WTC11 (cell line): ENCODE results near the gene ADSL. TPM values are rescaled to one million over a fixed set of nuclear protein-coding genes. Genes with fewer than 3 reads are reported as not detected.

Source experiments
- ATAC-seq: fragments of 200-7000 bp; cut with Tn5 transposase; 2 replicates; pipeline ENCODE4 v1.10.0; 2021; ENCODE audit warnings: mild to moderate bottlenecking, moderate library complexity
- CTCF ChIA-PET: fragments of 300-600 bp; sonication (Branson Sonifier 250); formaldehyde crosslinking; loops from one replicate; lab custom pipeline; 2021; ENCODE audit warnings: antibody characterized with exemption; lab: Charles Lee
- POLR2A ChIA-PET: fragments of 350-600 bp; sonication (Branson Sonifier 250); formaldehyde crosslinking; loops from one replicate; lab custom pipeline; 2021; ENCODE audit warnings: antibody characterized with exemption; lab: Charles Lee
- DNase-seq: peaks from one replicate; pipeline ENCODE4 v3.0.0; 2021; ENCODE audit warnings: low spot score
- H3K27ac Mint-ChIP-seq: 2 replicates; pipeline ENCODE4 v1.8.0; 2021; ENCODE audit warnings: mixed read lengths
- H3K27me3 Mint-ChIP-seq: 2 replicates; pipeline ENCODE4 v1.8.0; 2021; ENCODE audit warnings: low read depth, mild to moderate bottlenecking, moderate library complexity, mixed read lengths
- H3K36me3 Mint-ChIP-seq: 2 replicates; pipeline ENCODE4 v1.8.0; 2021; ENCODE audit warnings: mixed read lengths
- H3K4me1 Mint-ChIP-seq: 2 replicates; pipeline ENCODE4 v1.8.0; 2022; ENCODE audit warnings: mixed read lengths
- H3K4me3 Mint-ChIP-seq: 2 replicates; pipeline ENCODE4 v1.8.0; 2021; ENCODE audit warnings: mild to moderate bottlenecking, moderate library complexity, mixed read lengths
- H3K9me3 Mint-ChIP-seq: 2 replicates; pipeline ENCODE4 v1.8.0; 2021; ENCODE audit warnings: mixed read lengths
- AFF4 ChIP-seq: sonication (generic); formaldehyde crosslinking; IDR thresholded peaks from 2 replicates; pipeline ENCODE4 v1.8.1; 2023; ENCODE audit warnings: mild to moderate bottlenecking, missing genetic modification reagents, borderline replicate concordance
- HMGXB4 ChIP-seq: sonication (generic); formaldehyde crosslinking; IDR thresholded peaks from 2 replicates; pipeline ENCODE4 v1.8.1; 2023; ENCODE audit warnings: mild to moderate bottlenecking, moderate library complexity, missing genetic modification reagents
- IRF2 ChIP-seq: sonication (generic); formaldehyde crosslinking; IDR thresholded peaks from 2 replicates; pipeline ENCODE4 v1.8.0; 2022; ENCODE audit warnings: low read depth, missing genetic modification reagents, borderline replicate concordance
- JUN ChIP-seq: sonication (generic); formaldehyde crosslinking; IDR thresholded peaks from 2 replicates; pipeline ENCODE4 v1.8.0; 2023; ENCODE audit warnings: mild to moderate bottlenecking, missing genetic modification reagents
- NFATC4 ChIP-seq: fragments of 250-450 bp; sonication (Bioruptor Pico); IDR thresholded peaks from 2 replicates; pipeline ENCODE4 v1.9.0; 2021; ENCODE audit warnings: mild to moderate bottlenecking
- PRRX2 ChIP-seq: fragments of 250-450 bp; sonication (Bioruptor Pico); IDR thresholded peaks from 2 replicates; pipeline ENCODE4 v1.8.0; 2021; ENCODE audit warnings: mild to moderate bottlenecking
- SMAD4 ChIP-seq: sonication (generic); formaldehyde crosslinking; IDR thresholded peaks from 2 replicates; pipeline ENCODE4 v1.8.0; 2022; ENCODE audit warnings: mild to moderate bottlenecking, missing genetic modification reagents
- SP1 ChIP-seq: sonication (generic); formaldehyde crosslinking; conservative IDR thresholded peaks from 2 replicates; pipeline ENCODE4 v1.8.1; 2022; ENCODE audit warnings: missing genetic modification reagents
- TEAD4 ChIP-seq: sonication (generic); formaldehyde crosslinking; IDR thresholded peaks from 2 replicates; pipeline ENCODE4 v1.8.0; 2022; ENCODE audit warnings: mild to moderate bottlenecking, missing genetic modification reagents
- ZBTB21 ChIP-seq: sonication (generic); formaldehyde crosslinking; IDR thresholded peaks from 2 replicates; pipeline ENCODE4 v1.8.1; 2023; ENCODE audit warnings: mild to moderate bottlenecking, missing genetic modification reagents, borderline replicate concordance
- ZNF138 ChIP-seq: sonication (generic); formaldehyde crosslinking; conservative IDR thresholded peaks from 2 replicates; pipeline ENCODE4 v1.8.1; 2022; ENCODE audit warnings: mild to moderate bottlenecking, moderate library complexity, missing genetic modification reagents
- ZNF416 ChIP-seq: fragments of 250-450 bp; sonication (Bioruptor Pico); IDR thresholded peaks from 2 replicates; pipeline ENCODE4 v1.9.0; 2021; ENCODE audit warnings: mild to moderate bottlenecking, inconsistent platforms
- ZNF425 ChIP-seq: fragments of 250-450 bp; sonication (Bioruptor Pico); conservative IDR thresholded peaks from 2 replicates; pipeline ENCODE4 v1.9.0; 2021; ENCODE audit warnings: mild to moderate bottlenecking
- ZNF532 ChIP-seq: fragments of 250-450 bp; sonication (Bioruptor Pico); IDR thresholded peaks from 2 replicates; pipeline ENCODE4 v1.9.0; 2021; ENCODE audit warnings: mild to moderate bottlenecking, borderline replicate concordance
- total RNA-seq: library from RNA; stranded (reverse); gene quantifications from 3 replicates; pipeline ENCODE4 v1.2.3, GENCODE V29; 2021

ADSL gene
- total RNA-seq, 1 experiment from 2014 or later = 154 TPM

- no peak for TF ChIP-seq ZNF532 (CRISPR knock-in tag)
- no peak for TF ChIP-seq IRF2 (CRISPR knock-in tag)
- TF ChIP-seq NFATC4 (CRISPR knock-in tag) = no peak
- no peak for TF ChIP-seq JUN (CRISPR knock-in tag)
- TF ChIP-seq HMGXB4 (CRISPR knock-in tag) = no peak
Measured at GRCh38 chr22:40334060-40334459, 12.2 kb upstream of the ADSL start (continued).

GRCh38 chr22:40334899-40335298 lies 11.4 kb upstream of the ADSL start:
- TF ChIP-seq ZNF416 = no peak
- TF ChIP-seq ZBTB21 (CRISPR knock-in tag) = no peak
- TF ChIP-seq PRRX2 = no peak
- TF ChIP-seq ZNF138 (CRISPR knock-in tag) = no peak
- DNase-seq (no peak), ATAC-seq (no peak)
- H3K4me1 Mint-ChIP-seq = peaks cover 45% of the 10 kb centered on the region
- no peak overlapping the region for H3K4me3 Mint-ChIP-seq
- no peak overlapping the region for H3K27ac Mint-ChIP-seq
- no peaks in the 10 kb centered on the region for H3K9me3 Mint-ChIP-seq
- no peaks in the 10 kb centered on the region; the same call in 1 of the 2 replicates for H3K27me3 Mint-ChIP-seq
- H3K36me3 Mint-ChIP-seq = no peaks in the 10 kb centered on the region; the same call in 1 of the 2 replicates
- ChIA-PET CTCF (no interaction called here), POLR2A (no interaction called here)

- Mint-ChIP-seq H3K4me1 (peaks cover 42% of the 10 kb centered on the region), H3K4me3 (no peak overlapping the region), H3K27ac (no peak overlapping the region), H3K9me3 (no peaks in the 10 kb centered on the region), H3K36me3 (no peaks in the 10 kb centered on the region; the same call in 1 of the 2 replicates), H3K27me3 (no peaks in the 10 kb centered on the region; the same call in 1 of the 2 replicates)
- DNase-seq = no peak
- no peak for ATAC-seq
- no peak for TF ChIP-seq TEAD4 (CRISPR knock-in tag)
- TF ChIP-seq SP1 (CRISPR knock-in tag) = no peak
- TF ChIP-seq ZNF425 (CRISPR knock-in tag) = no peak
- no peak for TF ChIP-seq PRRX2
- no peak for TF ChIP-seq AFF4 (CRISPR knock-in tag)
- TF ChIP-seq ZBTB21 (CRISPR knock-in tag) = no peak
- TF ChIP-seq SMAD4 (CRISPR knock-in tag) = no peak
- ChIA-PET POLR2A (no interaction called here), CTCF (no interaction called here)
Measured at GRCh38 chr22:40335358-40335757, 10.9 kb upstream of the ADSL start.
